ENCODE measurements around the gene FAM234B. TPM values are rescaled to one million over a fixed set of nuclear protein-coding genes. Genes with fewer than 3 reads are reported as not detected.

Gene FAM234B
- total and polyA plus RNA-seq, 2 of the 8 experiments (the other 6 are each of a cell fraction or from before 2014, with no cell fraction given): 12.5 to 29.1 TPM

DNA sequence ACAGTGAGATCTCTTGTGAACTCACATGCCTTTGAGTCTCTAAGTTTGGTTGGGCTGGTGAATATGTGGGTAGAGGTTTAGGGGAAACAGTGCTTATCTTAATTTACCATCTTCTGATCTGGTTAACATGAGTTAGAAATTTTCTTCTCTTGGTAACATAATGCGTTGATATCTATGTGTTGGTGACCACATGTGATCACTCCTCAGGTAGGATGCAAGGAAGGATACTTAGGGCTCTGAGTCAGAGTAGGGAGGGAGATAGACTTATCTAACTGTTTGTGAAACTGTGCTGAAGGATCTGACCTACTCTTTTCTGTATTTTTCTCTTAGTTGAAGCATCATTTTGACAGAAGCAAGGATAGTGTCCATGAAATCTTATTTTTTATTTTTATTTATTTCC, 23.1 kb downstream of the FAM234B start:
- no peak for DNase-seq (ENCODE audit: low read depth in 1 of 2, low spot score in 2 of 2)
- Histone ChIP-seq H4K5ac (ENCODE audit: insufficient read length, low read depth, low read length) (no peak overlapping the region), H3K4me1 (replicated peaks in 1 of 4; ENCODE audit: control insufficient read depth in 3 of 4, insufficient read depth in 4 of 4, low read length in 3 of 4) (peaks cover 0 to 2% (median 0%) of the 10 kb centered on the region in 4 experiments; a peak in 1 of 7 replicates), H4K8ac (ENCODE audit: extremely low read depth, insufficient read depth, low read length) (no peak overlapping the region), H3K9ac (replicated peaks in 1 of 4; ENCODE audit: extremely low read depth in 1 of 4, low read depth in 3 of 4, low read length in 3 of 4) (no peak overlapping the region), H2BK20ac (ENCODE audit: low read length) (no peak overlapping the region), H3K4me2 (ENCODE audit: insufficient read depth in 1 of 2, low read depth in 2 of 2, low read length in 2 of 2) (no peak overlapping the region), H4K91ac (replicated peaks; ENCODE audit: insufficient read length, low read length) (no peak overlapping the region), H3K27ac (ENCODE audit: low read depth, low read length) (no peak overlapping the region), H3K18ac (ENCODE audit: extremely low read depth, low read length) (no peak overlapping the region), H2AFZ (ENCODE audit: low read length) (no peak overlapping the region), H2BK12ac (ENCODE audit: low read depth, low read length) (no peak overlapping the region), H3K4ac (replicated peaks; ENCODE audit: insufficient read length, low read depth, low read length) (no peak overlapping the region), H3K9me3 (ENCODE audit: insufficient read depth in 2 of 2, low read depth in 1 of 2, low read length in 1 of 2) (no peaks in the 10 kb centered on the region), H4K20me1 (replicated peaks in 1 of 2; ENCODE audit: control insufficient read depth in 1 of 2, insufficient read depth in 2 of 2, low read length in 2 of 2) (no peaks in the 10 kb centered on the region), H3K23me2 (ENCODE audit: low read depth, low read length) (no peaks in the 10 kb centered on the region), H3K27me3 (replicated peaks in 1 of 4; ENCODE audit: control insufficient read depth in 3 of 4, extremely low read depth in 1 of 4, insufficient read depth in 3 of 4, low read length in 3 of 4) (no peaks in the 10 kb centered on the region), H2BK120ac (replicated peaks; ENCODE audit: low read depth, low read length) (no peak overlapping the region), H3K79me2 (ENCODE audit: control insufficient read depth in 1 of 2, insufficient read depth in 2 of 2, low read length in 2 of 2) (no peaks in the 10 kb centered on the region), H3K56ac (replicated peaks; ENCODE audit: insufficient read length, low read depth, low read length) (no peak overlapping the region), H3K4me3 (ENCODE audit: extremely low read depth in 1 of 4, insufficient read depth in 2 of 4, low read depth in 3 of 4, low read length in 4 of 4) (no peak overlapping the region), H3K14ac (ENCODE audit: insufficient read length) (no peak overlapping the region), H3K79me1 (ENCODE audit: low read depth, low read length) (no peaks in the 10 kb centered on the region), H3K36me3 (ENCODE audit: control insufficient read depth in 2 of 4, insufficient read depth in 4 of 4, low read length in 3 of 4) (peaks cover 4 to 60% (median 20%) of the 10 kb centered on the region in 4 experiments; a peak in 7 of 8 replicates), H3K23ac (ENCODE audit: insufficient read length) (no peak overlapping the region), H2BK5ac (ENCODE audit: low read depth, low read length) (no peak overlapping the region), H2BK15ac (ENCODE audit: low read length) (no peak overlapping the region), H2AK5ac (ENCODE audit: low read depth, low read length) (no peak overlapping the region)
- WGBS, 2 experiments (ENCODE audit: extremely low coverage in 1 of 2, insufficient coverage in 1 of 2, insufficient read length in 1 of 2, insufficient replicate concordance in 2 of 2, low coverage in 1 of 2, low lambda C conversion rate in 2 of 2, missing lambda C conversion rate in 1 of 2): 78% methylated on average over 1 of the region's 1 CpG; no CpG with 5 or more reads in 1 of the 2 experiments
- POLR2A ChIA-PET (ENCODE audit: partially characterized antibody): interaction anchor here (0.5 to 4.5 kb wide), 3 partner anchors 11 to 363 kb away, joined by 3 to 16 read pairs (median 3); no protein-coding TSS in a partner anchor
- CTCF ChIA-PET (ENCODE audit: partially characterized antibody): interaction anchor here (0.9 to 3.4 kb wide), 4 partner anchors 12 to 145 kb away, joined by 3 to 17 read pairs (median 4); no protein-coding TSS in a partner anchor
- no peak for TF ChIP-seq BACH1 (IDR thresholded peaks at IDR 0.05; ENCODE audit: low read length)
- TF ChIP-seq EP300 (IDR thresholded peaks at IDR 0.05; ENCODE audit: borderline replicate concordance in 1 of 2, low read depth in 2 of 2, low read length in 2 of 2): no peak
- no peak for TF ChIP-seq JUND (IDR thresholded peaks at IDR 0.05; ENCODE audit: low read length)
- TF ChIP-seq, protein P1, sequence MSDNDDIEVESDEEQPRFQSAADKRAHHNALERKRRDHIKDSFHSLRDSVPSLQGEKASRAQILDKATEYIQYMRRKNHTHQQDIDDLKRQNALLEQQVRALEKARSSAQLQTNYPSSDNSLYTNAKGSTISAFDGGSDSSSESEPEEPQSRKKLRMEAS (IDR thresholded peaks at IDR 0.05): no peak
- no peak for TF ChIP-seq ZNF274 (IDR thresholded peaks at IDR 0.05; ENCODE audit: borderline replicate concordance, extremely low read depth, low read length)
- no peak for TF ChIP-seq CHD2 (IDR thresholded peaks at IDR 0.05; ENCODE audit: low read length)
- TF ChIP-seq, protein P2, sequence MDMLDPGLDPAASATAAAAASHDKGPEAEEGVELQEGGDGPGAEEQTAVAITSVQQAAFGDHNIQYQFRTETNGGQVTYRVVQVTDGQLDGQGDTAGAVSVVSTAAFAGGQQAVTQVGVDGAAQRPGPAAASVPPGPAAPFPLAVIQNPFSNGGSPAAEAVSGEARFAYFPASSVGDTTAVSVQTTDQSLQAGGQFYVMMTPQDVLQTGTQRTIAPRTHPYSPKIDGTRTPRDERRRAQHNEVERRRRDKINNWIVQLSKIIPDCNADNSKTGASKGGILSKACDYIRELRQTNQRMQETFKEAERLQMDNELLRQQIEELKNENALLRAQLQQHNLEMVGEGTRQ (IDR thresholded peaks at IDR 0.05; ENCODE audit: low read length): no peak
- no peak for TF ChIP-seq CBX5 (IDR thresholded peaks at IDR 0.05; ENCODE audit: low read depth, low read length)
- TF ChIP-seq RFX5 (IDR thresholded peaks at IDR 0.05; ENCODE audit: borderline replicate concordance, low read depth, low read length): no peak
- no peak for TF ChIP-seq KDM4A (IDR thresholded peaks at IDR 0.05; ENCODE audit: low read depth, low read length, severe bottlenecking)
- TF ChIP-seq TAF1 (IDR thresholded peaks at IDR 0.05; ENCODE audit: low read depth, low read length): no peak
- TF ChIP-seq SAP30 (IDR thresholded peaks at IDR 0.05; ENCODE audit: insufficient read depth, insufficient replicate concordance, low read length): no peak
- FAIRE-seq: no peak
